Stimulated activated CD4-positive, alpha-beta T cell treated with anti-CD3 and anti-CD28 coated beads, Interleukin-4, amount 100 ng/mL, for 4 hours (primary cell): Measurements from ENCODE around the gene TP53BP2.
A peak's percentile ranks its signal among the peaks of the same experiment; 100 is the strongest.
"Not testable (repeated sequence)": the region's sequence is repeated elsewhere in the genome, so short reads cannot be mapped to it uniquely, and the experiment has no call there.

Source experiments
- DNase-seq, 2 experiments: peaks; one replicate each; pipeline ENCODE4 v3.0.0-alpha.2; 2020

TP53BP2 gene

DNA sequence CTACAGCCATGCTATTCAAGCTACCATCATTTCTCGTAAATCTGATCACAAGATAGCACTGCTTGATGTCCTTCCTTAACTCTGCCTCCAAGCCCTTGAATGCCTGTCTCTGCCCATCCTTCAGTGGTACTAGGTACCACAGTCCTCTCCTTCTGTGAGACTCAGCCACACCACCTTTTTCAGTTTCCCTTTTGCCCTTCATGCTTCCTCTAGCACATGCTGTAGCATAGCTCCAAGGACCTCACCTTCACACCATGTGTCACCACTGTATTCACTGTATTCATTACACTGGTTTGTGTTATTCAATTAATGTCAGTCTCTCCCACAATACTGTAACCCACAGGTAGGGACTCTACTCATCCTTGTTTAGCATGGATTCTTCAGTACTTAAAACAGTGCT is 8.0 kb upstream of the TP53BP2 start:
- DNase-seq = no peak

DNA sequence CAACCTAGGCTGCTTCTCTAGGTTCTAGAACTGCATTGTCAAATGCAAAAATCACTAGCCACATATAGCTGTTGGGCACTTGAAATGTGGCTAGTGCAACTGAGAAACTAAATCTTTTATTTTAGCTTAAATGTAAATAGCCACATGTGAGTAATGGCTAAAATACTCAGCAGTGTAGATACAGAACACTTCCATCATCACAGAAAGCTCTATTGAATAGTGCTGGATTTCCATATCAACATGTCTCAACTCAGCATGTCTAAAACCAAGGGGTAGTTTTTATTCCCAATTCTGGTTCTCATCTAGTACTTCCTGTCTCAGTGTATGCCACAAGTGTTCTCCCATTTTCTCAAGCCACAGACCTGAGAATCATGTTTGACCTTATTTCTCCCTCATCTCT is 7.5 kb upstream of the TP53BP2 start:
- no peak for DNase-seq

DNA sequence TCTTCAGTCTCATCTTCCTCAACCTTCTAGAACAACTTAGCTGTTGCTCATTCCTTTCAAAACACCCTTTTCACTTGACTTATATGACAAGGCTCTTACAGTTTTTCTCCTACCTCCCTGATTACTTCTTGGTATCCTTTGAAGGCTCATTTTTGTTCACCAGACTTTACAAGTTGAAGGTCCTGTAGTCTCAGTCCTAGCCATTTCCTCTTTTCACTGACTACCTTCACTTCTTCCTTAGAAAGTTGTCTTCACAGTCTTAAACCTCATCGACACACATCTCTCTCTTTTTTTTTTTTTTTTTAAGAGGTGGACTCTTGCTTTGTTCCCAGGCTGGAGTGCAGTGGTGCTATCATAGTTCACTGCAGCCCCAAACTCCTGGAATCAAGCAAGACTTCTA is 6.6 kb upstream of the TP53BP2 start:
- DNase-seq = no peak

DNA sequence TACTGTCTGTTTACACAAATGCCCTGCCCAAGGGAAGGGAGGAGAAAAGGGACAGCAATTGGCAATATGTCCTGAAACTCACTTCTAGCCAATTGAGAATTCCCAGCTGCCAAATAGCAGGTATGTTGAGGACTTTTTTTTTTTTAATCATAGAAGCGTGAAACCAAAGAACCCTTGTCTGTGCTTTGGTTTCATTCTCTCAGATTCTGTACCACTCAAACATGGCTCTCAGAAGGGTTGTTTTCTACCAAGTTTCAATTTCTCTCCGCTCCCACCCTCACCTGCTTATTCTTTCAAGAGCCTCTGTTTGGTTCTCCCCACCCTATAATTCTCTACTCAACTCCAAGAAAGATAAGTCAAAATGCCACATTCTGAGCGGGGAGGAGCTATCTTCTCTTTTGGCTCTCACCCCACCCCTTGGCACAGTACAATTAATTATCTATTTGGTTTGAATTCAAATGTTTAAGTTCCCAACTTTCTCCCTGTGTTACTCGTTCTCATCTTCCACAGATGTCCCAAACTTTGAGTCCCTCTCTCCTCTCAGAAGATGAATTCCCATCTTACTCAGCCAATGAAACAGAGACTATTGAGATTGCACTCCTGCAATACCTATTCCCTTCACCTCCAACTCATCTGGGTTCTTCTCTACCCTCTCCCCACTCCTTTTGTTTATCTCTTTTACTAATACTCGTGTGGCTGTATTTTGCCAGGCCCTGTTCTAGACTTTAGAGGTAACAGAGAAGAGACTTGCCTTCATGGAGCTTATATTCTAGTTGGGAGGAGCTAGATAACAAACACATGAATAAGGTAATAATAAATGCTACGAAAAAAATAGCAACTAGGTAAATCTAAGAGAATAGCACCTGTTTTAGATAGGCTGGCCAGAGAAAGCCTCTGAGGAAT is 3.9 kb upstream of the TP53BP2 start:
- DNase-seq = no peak

DNA sequence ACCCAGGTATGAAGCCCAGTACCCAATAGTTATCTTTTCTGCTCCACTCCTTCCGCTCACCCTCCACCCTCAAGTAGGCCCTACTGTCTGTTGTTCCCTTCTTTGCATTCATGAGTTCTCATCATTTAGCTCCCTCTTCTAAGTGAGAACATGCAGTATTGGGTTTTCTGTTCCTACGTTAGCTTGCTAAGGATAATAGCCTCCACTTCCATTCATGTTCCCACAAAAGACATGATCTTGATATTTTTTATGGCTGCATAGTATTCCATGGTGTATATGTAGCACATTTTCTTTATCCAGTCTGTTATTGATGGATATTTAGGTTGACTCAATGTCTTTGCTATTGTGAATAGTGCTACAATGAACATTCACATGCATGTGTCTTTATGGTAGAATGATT is 2.8 kb upstream of the TP53BP2 start:
- DNase-seq = no peak

DNA sequence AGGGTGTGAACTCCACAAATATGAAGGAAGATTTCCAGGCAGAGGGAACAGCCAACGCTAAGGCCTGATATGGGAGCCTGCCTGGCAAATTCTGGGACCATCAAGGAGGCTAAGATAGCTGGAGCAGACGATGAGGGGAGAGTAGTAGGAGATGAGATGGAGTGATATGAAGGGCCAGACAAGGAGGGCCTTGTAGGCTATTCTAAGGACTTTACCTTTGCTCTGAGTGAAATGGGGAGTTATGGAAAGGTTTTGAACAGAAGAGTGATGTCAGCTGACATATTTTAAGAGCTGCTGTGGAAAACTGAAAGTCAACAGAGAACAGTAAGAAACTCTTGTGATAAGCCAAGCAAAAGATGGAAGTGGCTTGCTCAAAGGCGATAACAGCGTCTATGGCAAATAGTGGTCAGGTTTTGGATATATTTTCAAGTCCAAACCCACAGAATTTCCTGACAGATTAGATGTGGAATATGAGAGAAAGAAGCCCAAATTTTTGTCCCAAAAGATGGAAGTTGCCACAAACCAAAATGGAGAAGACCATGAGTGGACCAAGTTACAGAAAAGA is 2.1 kb upstream of the TP53BP2 start:
- DNase-seq = no peak

DNA sequence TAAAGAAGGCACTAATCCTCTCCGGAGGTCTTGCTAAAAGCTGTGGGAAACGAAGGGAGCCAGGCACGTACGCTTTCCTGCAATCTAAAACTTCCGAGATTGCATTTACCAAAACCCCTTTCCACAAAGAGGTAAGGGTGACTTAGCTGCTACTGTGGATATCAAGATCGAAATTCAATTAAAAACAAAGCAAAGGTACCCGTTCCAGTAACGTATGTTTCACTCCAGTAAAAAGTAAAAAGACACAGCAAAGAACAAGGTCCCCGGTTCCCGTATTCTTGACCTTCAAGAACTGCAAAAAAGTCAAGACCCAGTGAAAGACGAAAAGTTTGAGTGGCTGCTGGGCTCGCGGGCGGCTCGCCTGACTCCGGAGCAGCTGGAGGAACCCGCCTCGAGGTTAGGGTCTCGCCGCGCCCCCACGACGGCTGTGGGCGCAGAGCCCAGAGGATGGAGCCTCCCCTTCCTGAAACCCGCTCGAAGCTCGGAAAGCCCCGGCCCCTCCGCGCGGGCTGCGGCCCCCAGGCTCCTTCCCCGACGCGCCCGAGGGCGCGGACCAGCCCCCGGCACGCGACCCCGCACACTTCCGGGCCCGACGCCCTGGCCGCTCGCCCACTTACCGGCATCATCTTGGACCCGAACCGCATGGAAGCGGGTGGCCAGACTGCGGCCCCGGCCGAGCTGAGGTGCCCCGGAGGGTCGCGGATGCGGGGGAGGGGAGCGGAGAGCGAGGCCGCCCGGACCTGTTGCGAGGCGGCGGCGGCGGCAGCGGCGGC is 524 bp downstream of the TP53BP2 start:
- DNase-seq = peak; percentile 49 to 55

DNA sequence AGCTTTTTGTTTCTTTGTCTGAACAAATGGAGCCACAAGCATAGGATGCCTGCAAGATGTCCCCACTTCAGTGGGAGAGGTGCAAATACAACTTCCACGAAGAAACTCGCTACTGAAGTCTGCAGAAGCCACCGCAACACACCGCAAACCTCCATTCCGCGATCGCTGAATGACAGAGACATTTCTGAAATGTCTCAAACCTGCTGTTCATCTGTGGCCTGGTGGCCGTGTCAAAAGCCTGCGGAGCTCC is 1.0 kb downstream of the TP53BP2 start:
- DNase-seq = peak in 1 of 2 experiments; percentile 38

DNA sequence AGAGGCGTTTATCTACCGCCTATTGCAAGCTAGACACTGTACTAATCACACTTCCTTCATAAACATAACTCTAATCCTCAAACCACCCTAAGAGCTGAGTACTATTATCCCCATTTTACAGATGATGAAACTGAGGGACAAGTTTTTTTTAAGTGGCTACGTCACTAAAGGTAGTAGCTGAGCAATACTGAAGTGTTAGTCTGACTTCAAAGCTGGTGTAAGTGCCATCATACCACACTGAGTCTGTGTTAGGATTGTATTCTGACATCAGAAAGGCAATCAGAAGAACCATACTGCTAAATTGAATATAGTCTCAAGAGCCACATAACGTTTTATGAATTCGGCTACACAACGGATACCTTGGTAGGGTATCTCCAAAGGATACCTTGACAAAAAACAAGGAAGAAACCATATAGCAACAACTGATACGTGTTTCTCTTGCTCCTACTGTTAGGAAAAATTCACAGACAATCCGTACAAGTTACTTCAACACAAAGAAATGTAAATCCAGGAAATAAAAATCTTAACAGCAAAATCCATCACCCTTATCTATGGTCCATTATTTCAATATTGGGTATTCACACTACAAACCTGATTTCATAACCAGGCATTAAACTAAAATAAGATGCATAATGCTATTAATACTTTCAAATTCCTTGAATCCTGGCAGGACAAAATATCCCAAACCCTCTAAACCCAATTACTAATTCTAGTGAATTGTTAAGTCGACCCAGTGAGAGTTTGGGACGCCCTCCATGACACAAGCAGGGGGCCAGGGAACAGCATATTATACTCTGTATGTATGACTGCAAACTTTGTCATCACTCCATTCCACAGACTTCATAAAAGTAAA is 1.6 kb downstream of the TP53BP2 start:
- DNase-seq = no peak

DNA sequence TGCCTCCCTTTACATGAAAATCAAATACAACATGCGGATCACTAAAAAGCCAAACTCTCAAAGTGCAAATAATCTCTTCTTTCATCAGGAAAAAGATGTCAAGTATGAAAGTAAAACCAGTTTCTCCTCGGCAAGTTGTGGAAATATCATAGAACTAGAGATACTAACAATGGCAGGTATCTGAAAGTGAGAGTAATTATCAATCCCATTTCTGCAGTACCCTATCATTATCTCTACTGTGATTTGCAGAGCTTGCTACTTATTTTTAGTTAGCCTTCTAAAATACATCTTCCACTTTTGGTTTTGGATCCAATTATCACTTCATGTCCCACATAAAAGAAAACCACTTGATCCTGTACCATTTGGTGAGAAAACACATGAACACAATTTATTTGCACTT is 3.0 kb downstream of the TP53BP2 start:
- no peak for DNase-seq

DNA sequence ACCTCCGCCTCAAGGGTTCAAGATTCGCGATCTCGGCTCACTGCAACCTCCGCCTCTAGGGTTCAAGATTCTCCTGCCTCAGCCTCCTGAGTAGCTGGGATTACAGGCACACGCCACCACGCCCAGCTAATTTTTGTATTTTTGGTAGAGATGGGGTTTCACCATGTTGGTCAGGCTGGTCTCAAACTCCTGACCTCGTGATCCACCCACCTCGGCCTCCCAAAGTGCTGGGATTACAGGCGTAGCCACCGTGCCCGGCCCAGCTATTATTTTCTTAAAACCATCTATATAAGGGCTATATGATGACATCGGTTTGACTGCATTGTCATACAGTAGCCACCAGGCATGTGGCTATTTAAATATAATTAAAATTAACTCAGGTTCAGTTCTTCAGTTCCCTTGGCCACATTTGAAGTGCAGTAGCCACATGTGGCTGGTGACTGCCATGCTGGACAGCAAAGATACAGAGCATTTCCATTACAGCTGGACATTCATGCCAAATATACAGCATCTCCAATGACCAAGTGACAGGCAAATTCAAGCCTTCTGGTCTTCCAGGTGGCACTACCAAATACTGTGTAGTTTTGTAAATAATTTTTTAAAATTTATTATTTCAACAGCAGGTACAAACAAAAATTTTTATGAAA is 3.6 kb downstream of the TP53BP2 start:
- not testable (repeated sequence) for DNase-seq

DNA sequence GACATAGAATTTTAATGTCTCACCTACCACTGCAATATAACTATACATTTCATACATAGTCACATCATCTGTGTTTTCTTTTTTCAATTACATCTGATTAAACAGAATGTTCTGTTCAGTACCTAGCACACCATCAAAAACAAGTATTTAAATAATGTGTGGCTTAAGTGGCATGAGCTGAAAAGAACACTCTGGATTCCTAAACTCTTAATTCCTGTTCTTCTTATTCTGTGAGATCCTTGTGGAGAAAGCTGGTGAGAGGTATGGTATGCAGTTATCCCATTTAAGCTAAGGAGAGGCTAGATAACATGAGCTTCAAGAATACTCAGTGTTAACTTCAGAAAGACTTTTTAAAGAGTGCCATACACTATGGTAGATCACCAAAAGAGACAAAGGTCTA is 5.5 kb downstream of the TP53BP2 start:
- no peak for DNase-seq

DNA sequence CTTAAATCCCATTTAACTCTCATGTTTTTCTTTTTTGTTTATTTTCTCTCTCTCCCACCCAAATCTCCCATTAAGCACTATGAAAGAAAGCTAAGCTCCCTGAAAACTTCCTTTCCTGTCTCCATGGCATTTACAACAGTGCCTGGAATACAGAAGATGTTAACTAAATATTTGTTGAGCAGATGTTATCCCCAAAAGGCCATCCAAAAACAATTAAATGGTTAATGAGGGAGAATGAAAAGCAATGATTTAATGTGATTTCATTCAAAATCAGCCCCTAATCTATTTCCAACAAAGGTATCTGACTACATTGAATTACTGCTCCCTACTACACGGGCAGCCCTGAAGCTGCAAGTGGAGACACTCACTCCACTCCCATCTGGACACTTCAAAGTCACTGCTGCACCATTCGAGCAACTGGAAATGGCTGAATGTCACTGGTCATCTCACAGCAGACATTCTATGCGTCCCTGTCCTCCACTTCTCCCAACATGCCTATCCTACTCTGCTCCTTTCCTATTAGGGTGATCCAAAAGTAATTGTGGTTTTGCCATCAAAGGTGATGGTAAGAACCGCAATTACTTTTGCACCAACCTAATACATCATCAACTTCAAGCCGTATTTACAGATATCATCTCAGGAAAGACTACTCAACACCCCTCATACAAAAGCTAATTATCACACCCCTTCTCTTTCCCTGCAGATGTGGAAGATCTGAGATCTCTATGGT is 7.5 kb downstream of the TP53BP2 start:
- no peak for DNase-seq

DNA sequence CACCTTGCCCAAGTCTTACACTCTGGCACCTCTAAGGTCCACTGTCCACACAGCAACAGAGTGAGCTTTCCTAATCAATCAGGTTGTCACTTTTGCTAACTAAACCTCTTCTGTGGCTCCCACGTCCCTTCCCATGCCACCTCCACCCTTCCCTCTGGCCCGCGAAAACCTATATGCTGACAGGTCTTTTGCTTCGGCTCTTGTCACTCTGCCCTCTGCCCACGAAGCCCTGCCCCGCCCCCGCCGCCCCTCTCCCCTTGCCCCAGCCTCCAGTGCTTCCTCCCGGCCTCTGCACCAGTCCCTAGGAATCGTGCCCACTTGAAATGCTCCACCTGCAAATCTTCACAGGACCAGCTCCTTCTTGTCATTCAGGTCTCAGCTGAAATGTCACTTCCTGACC is 8.1 kb downstream of the TP53BP2 start:
- DNase-seq = no peak

DNA sequence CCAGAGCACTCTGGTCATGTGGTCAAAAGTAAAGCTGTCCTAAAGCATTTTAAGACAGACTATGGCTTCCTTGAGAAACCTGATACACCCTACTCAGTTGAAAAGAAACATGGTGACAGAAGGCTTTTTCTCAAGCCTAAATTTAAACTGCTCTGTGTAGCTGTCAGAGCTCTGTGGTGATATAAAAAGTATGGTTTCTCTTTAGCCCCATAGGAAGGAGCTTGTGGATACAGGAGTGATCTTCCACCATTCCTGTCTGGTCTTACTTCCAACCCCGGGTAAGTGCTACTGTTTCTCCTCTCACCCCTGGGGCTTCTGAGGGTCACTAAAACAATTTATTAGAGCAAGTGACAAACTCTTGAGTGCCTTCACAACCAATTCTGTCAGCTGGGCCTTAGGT is 8.5 kb downstream of the TP53BP2 start:
- DNase-seq = no peak

DNA sequence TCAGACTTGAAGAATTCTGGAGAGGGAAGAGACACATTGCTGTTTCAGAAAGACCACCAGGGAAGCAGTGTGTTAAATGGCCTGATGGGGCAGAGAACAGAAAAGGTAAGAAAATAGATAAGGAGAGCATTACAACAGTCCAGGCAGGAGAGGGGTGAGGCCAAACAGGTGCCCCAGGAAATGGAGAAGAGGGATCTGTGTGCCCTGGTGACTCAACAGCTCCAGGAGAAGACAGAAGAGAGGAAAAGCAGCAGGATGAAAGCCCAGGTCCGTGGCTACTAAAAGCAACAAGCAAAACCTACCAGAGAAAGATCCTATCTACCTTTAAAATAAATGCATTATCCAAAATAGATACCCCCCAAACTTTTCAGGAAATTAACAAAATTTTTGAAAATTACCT is 9.2 kb downstream of the TP53BP2 start:
- DNase-seq = no peak

DNA sequence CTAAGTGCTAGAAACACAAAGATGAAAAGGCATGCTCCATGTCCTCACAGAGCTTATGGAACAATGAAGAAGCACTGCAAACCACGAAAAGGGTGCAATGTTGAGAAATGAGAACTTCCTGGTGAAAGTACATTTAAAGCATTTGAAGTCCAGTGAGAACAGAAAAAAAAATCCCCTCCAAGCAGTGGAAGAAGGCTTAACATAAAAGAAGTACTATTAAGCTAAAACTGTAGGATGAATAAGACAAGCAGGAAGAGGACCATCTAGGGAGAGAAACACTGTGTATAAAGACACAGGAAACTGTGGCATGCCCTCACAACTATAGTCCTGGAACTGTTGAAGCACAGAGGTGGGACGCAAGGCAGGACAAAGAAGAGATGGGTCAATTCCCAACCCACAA is 10.0 kb downstream of the TP53BP2 start:
- no peak for DNase-seq

DNA sequence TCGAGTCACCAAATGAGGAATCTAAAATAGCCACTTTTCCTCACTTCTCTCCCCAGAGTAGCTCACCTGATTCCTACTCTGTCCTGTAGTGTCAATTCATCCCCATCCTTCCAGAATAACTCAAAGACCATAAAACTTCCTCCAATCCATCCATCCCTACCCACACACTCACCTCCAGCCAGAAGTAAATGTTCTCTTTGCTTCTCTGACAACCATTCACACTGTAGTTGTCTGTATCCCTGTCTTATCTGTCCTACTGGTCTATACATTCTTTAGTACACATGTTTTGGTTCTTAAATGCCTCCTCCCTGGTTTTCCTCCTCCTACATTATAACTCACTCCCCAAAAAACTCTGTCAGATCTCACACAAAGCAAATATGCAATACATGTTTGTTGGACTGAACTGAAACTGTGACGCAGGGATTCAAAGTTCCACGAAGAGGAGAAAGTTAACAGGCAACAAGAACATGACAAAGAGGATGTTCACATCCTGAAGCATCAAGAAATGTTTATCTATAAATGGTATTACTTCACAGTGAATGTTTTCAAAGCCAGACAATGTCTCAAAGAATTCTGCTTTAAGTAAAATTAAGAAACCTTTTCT is 11.0 kb downstream of the TP53BP2 start:
- DNase-seq = no peak

DNA sequence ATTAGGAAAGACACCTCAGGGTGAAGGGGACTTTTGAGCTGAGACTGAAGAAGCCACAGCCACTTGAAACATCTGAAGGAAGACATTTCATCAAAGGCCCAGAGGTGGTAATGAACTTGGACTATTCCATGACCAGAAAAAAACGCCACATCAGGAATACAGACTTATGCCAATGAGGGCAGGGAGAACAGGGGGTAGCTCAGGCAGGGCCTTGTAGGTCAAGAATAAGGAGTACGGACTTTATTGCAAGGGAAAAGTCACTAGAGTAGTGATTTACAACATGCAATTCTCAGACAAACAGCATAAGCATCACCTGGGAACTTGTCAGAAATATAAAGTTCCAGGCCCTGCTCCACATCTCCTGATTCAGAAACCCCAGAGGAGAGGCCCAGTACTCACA is 11.8 kb downstream of the TP53BP2 start:
- DNase-seq = no peak

DNA sequence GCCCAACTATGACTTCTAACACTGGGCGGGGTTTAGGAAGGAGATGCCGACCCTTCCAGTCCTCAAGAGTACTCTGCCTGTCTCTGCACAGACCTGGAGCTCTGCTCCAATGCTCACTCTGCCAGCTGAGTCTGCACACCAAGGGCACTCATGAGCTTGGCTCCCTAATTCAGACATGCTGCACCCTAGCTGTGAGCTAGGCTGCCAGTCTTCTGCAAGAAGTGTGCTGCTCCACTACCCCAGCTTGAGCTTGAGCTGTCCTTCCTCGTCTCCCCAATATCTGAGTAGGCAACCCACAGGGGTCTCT is 13.2 kb downstream of the TP53BP2 start:
- no peak for DNase-seq

DNA sequence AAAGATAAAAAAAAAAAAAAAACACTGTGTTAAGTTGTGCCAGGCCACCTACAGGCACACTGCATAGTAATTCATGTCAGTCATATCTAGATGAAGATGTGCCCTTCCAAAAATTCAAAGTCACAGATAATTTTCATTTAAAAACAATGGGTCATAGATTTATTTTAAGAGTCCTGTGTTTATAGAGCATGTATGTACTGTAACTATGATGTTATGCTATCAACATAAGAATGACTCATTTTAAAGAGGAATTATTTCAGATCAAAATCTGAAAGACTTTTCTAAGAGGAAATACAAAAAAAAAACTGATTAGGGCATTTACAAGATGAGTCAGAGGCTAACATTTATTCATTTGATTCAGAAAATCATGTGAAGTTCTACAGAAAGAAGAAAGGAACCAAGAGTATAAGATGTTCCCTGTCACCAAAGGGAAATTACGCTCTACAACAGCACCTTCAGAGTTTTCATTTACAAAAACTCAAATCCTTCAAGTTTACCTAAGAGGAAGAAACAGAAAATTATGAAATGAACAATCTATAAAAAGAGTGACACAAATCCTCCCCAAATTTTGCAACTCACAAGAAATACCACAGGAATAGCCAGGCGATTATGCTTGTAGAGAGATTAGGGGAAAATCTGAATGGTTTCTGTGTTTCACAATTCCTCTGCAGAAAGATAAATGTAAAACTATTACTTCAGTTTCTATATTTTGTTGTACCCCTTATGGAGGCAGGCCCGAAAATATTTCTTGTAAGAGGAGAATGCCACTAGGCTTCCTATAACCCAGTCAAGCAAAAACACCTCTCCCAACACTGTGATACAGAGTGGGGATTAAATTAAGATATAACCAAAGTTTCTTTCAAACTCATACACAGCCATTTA is 13.8 kb downstream of the TP53BP2 start:
- no peak for DNase-seq
